Sigmoid colon (tissue), 4 donors: ENCODE data around the gene CHID1.

Experiments used
- EP300 ChIP-seq, 4 donors: sonication (generic); formaldehyde crosslinking; IDR thresholded peaks; one replicate each; pipeline ENCODE4 v1.6.1; 2017; ENCODE audit warnings: antibody characterized with exemption in 4 of 4
- POLR2A ChIP-seq, 2 donors: fragments of 450-650 bp; IDR thresholded peaks; one replicate each; pipeline ENCODE4 v1.6.1; 2016; ENCODE audit warnings: antibody characterized with exemption in 2 of 2, mild to moderate bottlenecking in 2 of 2, moderate library complexity in 2 of 2
- POLR2AphosphoS5 ChIP-seq, 4 donors: sonication (generic); formaldehyde crosslinking; IDR thresholded peaks; one replicate each; pipeline ENCODE4 v1.6.1; 2017; ENCODE audit warnings: antibody characterized with exemption in 4 of 4
- TF ChIP-seq, protein P1 (sequence below), 4 experiments: fragments of 450-650 bp in 3 of 4; fragments of 200-600 bp in 1 of 4; IDR thresholded peaks; one replicate each; pipeline ENCODE4 v1.5.1; 2016 to 2019; ENCODE audit warnings: antibody characterized with exemption in 4 of 4, mild to moderate bottlenecking in 3 of 4, moderate library complexity in 2 of 4

DNA sequence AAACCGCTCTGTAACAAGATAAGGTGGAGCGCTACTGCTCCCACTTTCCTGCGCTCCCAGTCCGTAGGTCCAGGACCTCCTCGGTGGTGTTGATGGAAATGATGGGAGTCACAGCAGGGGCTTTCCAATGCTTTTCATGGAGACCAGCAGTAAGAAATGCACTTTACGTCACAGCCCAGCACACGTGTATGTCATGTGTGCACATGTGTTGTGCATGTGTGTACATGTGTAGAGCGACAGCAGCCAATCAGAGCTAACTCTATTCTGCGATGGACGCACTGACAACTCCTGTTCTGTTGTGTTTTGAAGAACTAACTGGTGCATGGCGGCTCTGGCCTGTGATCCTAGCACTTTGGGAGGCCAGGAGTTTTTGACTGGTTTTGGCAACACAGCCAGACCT lies 1.2 kb downstream of the CHID1 start:
- TF ChIP-seq POLR2A (IDR thresholded peaks at IDR 0.05), result no peak
- TF ChIP-seq, protein P1, sequence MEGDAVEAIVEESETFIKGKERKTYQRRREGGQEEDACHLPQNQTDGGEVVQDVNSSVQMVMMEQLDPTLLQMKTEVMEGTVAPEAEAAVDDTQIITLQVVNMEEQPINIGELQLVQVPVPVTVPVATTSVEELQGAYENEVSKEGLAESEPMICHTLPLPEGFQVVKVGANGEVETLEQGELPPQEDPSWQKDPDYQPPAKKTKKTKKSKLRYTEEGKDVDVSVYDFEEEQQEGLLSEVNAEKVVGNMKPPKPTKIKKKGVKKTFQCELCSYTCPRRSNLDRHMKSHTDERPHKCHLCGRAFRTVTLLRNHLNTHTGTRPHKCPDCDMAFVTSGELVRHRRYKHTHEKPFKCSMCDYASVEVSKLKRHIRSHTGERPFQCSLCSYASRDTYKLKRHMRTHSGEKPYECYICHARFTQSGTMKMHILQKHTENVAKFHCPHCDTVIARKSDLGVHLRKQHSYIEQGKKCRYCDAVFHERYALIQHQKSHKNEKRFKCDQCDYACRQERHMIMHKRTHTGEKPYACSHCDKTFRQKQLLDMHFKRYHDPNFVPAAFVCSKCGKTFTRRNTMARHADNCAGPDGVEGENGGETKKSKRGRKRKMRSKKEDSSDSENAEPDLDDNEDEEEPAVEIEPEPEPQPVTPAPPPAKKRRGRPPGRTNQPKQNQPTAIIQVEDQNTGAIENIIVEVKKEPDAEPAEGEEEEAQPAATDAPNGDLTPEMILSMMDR (IDR thresholded peaks at IDR 0.05), result no peak
- TF ChIP-seq POLR2AphosphoS5 (IDR thresholded peaks at IDR 0.05), result no peak
- no peak for TF ChIP-seq EP300 (IDR thresholded peaks at IDR 0.05)
